ENCODE measurements around the gene CPEB3.

GRCh38 chr10:92079003-92079402, 211.9 kb downstream of the CPEB3 start:
- TF ChIP-seq HOXB13 (CRISPR knock-in tag; IDR thresholded peaks at IDR 0.05; ENCODE audit: low read depth) (no peak), RAD21 (conservative IDR thresholded peaks at IDR 0.05 in 1 of 2, IDR thresholded peaks at IDR 0.05 in 1 of 2) (no peak), MAFK (IDR thresholded peaks at IDR 0.05; ENCODE audit: partially characterized antibody) (no peak), CTCF (IDR thresholded peaks at IDR 0.05) (no peak), REST (IDR thresholded peaks at IDR 0.05) (no peak), HOXB5 (CRISPR knock-in tag; IDR thresholded peaks at IDR 0.05) (no peak), RCOR1 (IDR thresholded peaks at IDR 0.05; ENCODE audit: low read depth, low read length) (no peak), EP300 (IDR thresholded peaks at IDR 0.05) (no peak), POLR2A (IDR thresholded peaks at IDR 0.05; ENCODE audit: low read length) (no peak)
